Activated effector memory CD4-positive, alpha-beta T cell treated with anti-CD3 and anti-CD28 coated beads, Interleukin-2, amount 50 U/mL, for 16 hours (primary cell): ENCODE results near the gene BFSP2.
"Not testable (repeated sequence)": the region's sequence is repeated elsewhere in the genome, so short reads cannot be mapped to it uniquely, and the experiment has no call there.

Experiments used
- DNase-seq: peaks from one replicate; pipeline ENCODE4 v3.0.0-alpha.2; 2020

Gene BFSP2

DNA sequence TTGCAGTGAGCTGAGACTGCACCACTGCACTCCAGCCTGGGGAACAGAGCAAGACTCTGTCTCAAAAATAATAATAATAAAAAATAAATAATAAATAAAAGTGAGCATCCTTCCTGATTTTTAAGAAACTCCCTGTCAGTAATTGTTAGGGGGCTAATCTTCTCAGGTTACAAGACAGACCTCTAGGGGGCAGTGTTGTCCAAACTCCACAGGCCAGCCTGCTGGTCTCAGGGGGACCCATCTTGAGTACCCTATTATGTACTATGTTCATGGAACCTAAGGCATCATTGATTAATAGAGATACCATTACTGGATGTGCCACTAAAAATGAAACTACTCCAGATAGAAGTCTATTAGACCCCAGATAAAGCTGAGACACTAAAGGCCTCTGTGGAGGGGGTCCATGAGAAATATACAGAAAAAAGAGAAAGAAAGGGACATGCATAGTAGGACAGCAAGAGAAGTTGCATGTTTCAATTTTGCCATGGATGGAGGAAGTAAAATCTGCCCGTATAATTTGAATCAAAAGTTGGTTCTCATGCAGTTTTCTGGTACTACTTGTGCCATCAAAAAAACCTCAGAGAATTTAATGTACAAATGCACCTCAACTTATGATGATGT is 88.2 kb downstream of the BFSP2 start:
- DNase-seq, result peak; percentile 80

- DNase-seq, result no peak
Observed at GRCh38 chr3:133488785-133489367, 89.0 kb downstream of the BFSP2 start.

DNA sequence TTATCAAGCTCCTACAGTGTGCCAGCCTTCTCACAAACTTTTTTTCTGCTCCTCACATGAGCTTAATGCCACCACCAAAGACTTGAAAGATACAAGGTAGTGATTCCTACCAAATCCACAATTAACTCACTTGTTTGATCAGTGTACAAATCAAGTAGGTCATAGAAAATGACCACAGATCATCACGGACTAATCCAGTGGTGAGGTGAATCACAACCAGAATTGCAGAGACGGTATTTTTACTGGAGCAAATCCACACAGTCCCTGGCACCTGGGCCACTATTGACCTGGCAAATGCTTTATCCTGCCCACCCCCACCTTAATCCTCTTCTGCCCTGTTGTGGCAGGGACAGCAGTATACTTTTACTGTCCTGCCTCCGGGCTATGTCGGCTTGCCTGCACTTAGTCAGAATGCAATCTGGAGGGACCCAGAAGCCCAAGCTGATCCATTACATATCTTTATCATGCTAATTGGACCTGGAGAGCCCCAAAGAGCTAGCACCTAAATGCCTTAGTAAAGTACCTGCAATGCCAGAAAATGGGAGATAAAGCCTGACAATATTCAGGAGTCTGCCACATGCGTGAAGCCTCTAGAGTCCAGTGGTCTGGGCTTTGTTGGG is 89.7 kb downstream of the BFSP2 start:
- no peak for DNase-seq

DNA sequence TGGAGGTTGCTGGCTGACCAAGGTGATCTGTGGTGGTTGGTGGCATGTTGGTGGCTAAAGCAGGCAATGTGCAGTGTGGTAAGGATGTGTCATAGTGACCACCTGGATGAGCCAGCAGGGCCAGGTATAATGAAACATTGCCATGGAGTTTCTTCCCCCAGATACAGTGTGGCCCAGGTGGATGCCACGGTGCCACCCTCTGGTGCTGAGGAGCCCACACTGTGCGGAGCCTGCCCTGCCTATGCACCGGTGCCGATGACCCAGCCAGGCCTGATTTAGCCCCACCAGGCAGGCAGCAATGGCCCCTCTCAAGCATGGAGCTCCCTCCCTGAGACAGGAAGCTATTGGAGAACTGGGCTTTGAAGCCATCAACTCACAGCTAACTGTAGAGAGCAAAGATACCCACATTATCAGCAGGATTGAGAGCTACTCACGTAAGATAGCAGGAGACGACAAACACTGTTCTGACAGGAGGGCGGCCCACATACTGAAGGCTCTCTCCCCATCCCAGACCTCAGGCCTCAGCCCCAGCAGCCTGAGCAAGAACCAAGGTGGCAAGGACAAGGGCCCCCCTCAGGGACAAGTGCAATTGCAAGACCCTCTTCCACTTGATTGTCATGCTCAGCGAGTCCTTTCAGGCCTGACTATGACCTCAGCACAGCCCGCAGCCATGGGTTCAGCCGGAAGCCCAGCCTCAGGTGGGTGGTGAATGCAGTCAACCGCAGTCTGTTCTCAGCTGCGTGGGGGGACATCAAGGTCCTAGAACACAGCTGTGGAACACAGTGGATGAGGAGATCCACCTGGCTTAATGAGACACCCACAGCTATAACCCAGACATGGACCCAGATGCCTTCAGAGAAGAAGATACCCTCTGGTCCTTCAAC is 90.9 kb downstream of the BFSP2 start:
- DNase-seq, result peak; percentile 87

DNA sequence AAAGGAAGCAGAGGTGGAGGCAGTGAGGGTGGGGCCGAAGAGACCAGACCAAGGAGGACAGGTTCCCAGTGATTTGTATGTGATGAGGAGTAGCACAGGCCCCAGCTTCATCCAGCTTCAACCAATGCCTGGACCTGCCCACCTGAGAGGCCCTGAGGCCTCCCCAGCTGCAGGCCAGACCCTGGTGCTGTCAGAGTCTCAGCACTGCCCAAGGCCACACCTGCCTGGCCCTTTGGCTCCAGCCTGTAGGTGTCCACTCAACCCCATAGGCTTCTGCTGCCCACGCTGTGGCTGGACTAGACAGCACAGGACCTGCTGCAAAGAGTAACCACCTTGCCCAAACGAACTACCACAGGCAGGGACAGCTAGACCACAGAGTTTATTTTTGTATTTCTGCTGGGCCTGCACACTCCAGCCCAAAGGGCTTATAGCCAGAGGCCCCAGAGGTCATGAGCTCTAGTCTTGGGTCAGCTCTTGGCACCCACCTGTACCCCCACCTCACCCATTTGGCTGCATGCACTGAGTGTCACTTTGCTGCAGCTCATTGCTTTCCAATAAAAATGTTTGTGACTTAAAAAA is 91.7 kb downstream of the BFSP2 start:
- no peak for DNase-seq

- DNase-seq, result no peak
Observed at GRCh38 chr3:133492159-133492741, 92.4 kb downstream of the BFSP2 start.

- no peak for DNase-seq
Observed at GRCh38 chr3:133494469-133494868, 94.6 kb downstream of the BFSP2 start.

- not testable (repeated sequence) for DNase-seq
Observed at GRCh38 chr3:133502542-133502941, 102.7 kb downstream of the BFSP2 start.

GRCh38 chr3:133503409-133503808 is 103.6 kb downstream of the BFSP2 start:
- DNase-seq, result no peak

- DNase-seq, result no peak
Observed at GRCh38 chr3:133504736-133505135, 104.9 kb downstream of the BFSP2 start.

DNA sequence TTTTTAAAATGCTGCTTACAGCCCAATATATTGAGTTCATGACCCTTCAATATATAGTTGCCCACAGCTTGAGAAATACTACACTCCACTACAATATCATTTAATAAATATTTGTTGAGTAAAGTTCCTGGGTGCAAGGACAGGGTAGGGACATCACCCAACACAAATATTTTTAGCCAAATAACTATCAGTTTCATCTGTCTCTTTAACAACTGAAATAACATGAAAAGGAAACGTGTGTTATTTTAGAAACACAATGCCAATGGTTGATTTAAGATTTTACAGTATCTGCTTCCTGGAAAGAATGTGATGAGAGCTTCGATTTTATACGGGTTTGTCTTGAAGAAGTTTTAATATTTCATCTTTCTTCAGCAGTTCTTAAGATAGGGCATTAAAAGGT is 106.0 kb downstream of the BFSP2 start:
- no peak for DNase-seq

DNA sequence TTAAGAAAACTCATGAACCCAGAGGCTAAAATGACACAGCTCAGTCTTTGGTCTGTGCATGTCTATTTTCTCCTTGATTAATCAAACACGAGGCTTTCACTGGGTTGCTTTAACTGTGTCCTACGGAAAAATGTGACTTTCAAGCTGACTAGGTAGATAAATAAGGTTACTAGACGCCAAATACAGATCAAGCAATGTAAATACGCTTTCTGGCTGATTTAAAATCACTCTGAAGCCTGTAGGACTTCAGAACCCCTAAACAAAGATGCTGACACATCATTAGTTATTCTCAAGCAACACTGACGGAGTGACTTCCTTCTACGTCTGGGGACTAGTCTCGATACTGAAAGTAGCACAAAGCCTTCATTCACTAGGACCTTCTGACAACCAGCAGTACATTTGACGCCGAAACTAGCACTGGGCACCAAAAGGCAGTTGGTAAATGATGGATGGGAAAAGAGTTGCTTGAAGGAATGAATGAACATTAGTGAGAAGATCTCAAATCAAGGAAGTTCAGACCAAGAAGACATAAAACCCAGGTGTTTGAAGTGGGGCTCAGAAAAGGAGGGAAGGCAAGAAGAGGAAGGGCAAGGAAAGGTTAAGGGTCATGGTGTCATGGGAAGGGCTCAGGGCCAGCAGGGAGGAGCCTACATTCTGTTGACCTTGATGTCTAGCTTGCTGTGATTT is 106.5 kb downstream of the BFSP2 start:
- no peak for DNase-seq

GRCh38 chr3:133509488-133509887 is 109.6 kb downstream of the BFSP2 start:
- DNase-seq, result no peak

GRCh38 chr3:133512416-133513089 is 112.7 kb downstream of the BFSP2 start:
- no peak for DNase-seq

DNA sequence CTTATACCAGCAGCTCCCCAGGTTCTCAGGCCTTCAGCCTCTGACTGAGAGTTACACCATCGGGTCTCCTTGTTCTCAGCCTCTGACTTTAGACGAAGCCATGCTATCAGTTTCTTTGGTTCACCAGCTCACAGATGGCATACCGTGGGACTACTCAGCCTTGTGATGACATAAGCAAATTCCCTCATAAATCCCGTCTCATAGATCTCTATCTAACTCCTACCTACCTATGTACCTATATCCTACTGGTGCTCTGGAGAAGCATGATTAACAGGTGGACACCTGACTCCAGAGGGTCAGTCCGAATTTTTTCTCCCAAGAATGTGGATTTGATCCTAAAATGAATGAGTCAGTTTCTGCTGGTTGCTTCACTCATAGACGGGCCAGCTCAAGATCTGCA is 114.6 kb downstream of the BFSP2 start:
- DNase-seq, result no peak

DNA sequence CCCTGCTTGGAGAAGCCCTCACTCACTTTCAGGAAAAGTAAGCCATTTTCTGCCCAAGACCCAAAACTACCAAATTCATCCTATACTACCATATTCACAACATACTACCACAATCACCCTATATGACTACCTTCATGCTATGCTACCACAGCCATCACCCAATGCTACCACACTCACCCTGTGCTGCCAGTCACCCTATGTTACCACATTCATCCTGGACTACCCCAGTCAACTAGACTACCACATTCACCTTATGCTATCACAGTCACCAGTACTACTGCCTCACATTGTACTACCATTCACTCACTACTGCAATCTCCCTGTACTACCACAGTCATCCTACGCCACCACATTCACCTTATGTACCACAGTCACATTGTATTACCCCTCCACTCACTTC is 115.3 kb downstream of the BFSP2 start:
- no peak for DNase-seq

GRCh38 chr3:133520286-133520685 is 120.4 kb downstream of the BFSP2 start:
- no peak for DNase-seq

DNA sequence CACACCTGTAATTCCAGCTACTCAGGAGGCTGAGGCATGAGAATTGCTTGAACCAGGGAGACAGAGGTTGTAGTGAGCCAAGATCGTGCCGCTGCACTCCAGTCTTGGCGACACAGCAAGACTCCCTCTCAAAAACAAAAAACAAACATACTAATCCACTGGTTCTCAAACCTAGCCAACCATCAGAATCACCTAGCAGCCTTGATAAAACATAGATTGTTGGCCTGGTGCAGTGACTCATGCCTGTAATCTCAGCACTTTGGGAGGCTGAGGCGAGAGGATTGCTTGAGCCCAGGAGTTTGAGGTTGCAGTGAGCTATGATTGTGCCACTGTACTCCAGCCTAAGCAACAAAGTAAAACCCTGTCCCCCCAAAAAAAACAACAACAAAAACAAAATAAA is 121.1 kb downstream of the BFSP2 start:
- not testable (repeated sequence) for DNase-seq

- DNase-seq, result no peak
Observed at GRCh38 chr3:133521946-133522345, 122.1 kb downstream of the BFSP2 start.

GRCh38 chr3:133523758-133524157 is 123.9 kb downstream of the BFSP2 start:
- not testable (repeated sequence) for DNase-seq
